ENCODE results near the gene WDR1.

DNA sequence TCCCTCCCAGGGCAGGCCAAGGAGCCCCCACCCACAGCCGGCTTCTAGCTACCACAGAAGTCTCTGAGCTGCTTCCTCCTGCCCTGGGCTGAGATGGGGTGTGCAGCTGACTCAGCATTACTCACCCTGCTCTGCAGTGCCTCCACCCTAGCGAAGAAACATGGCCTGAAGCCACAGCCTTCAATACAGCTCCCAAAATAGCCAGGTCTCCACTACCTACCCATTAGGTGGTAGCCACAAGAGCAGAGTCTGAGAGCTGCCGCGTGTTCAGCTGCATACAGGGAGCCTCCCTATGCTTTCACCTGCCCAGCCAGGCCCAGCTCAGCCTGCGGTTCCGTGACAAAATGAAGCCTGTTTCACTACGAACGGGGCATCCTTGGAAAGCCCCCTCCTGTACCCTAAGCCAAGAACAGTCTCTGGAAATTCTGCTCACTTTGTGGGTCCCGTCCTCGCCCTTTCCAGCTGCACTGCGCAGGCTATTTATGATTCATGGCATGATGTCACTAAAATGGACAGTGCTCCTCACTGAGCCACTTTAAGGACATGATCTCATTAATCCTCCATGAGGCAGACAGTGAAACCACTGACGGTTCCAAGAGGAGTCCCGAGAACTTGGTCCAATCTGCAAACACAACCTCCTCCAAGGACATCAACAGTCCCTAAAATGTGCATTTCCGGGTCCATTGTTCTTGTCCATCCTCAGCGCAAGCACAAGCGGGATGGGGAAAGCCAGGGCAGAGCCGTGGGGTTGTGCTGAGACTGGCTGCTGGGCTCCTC is 20.2 kb downstream of the WDR1 start:
- TF ChIP-seq, protein P1, sequence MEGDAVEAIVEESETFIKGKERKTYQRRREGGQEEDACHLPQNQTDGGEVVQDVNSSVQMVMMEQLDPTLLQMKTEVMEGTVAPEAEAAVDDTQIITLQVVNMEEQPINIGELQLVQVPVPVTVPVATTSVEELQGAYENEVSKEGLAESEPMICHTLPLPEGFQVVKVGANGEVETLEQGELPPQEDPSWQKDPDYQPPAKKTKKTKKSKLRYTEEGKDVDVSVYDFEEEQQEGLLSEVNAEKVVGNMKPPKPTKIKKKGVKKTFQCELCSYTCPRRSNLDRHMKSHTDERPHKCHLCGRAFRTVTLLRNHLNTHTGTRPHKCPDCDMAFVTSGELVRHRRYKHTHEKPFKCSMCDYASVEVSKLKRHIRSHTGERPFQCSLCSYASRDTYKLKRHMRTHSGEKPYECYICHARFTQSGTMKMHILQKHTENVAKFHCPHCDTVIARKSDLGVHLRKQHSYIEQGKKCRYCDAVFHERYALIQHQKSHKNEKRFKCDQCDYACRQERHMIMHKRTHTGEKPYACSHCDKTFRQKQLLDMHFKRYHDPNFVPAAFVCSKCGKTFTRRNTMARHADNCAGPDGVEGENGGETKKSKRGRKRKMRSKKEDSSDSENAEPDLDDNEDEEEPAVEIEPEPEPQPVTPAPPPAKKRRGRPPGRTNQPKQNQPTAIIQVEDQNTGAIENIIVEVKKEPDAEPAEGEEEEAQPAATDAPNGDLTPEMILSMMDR (IDR thresholded peaks at IDR 0.05; ENCODE audit: low read length) = no peak
- no peak for TF ChIP-seq EZH2 (IDR thresholded peaks at IDR 0.05; ENCODE audit: borderline replicate concordance, low read length)

Data from OCI-LY1 (cell line).